Body of pancreas (tissue), 4 donors: ENCODE results near the gene SSH2. TPM values are rescaled to one million over a fixed set of nuclear protein-coding genes. Genes with fewer than 3 reads are reported as not detected.
"Not testable (repeated sequence)": the region's sequence is repeated elsewhere in the genome, so short reads cannot be mapped to it uniquely, and the experiment has no call there.

Source experiments
- ATAC-seq: fragments of 150-250 bp; one replicate; pipeline ENCODE4 v1.9.1; 2016
- DNase-seq, 4 donors: peaks; one replicate each; pipeline ENCODE4 v3.0.0-alpha.2; 2019
- H3K27ac ChIP-seq, 4 donors: fragments of 200-600 bp; sonication (generic); 1 replicate in 3 of 4; 2 replicates in 1 of 4; pipeline versions ENCODE4 v1.5.1 to v1.6.1; 2016 to 2019; ENCODE audit warnings: mild to moderate bottlenecking in 1 of 4, mixed read lengths in 1 of 4, moderate library complexity in 1 of 4
- H3K27me3 ChIP-seq, 2 donors: fragments of 200-600 bp; sonication (generic); one replicate each; pipeline ENCODE4 v1.6.0; 2016; ENCODE audit warnings: mild to moderate bottlenecking in 1 of 2
- H3K36me3 ChIP-seq, 2 donors: fragments of 200-600 bp; sonication (generic); replicated peaks in 1 of 2; 2 replicates each; pipeline ENCODE4 v1.5.1; 2016; ENCODE audit warnings: low read depth in 2 of 2; ENCODE audit not compliant: insufficient read depth in 1 of 2
- H3K4me1 ChIP-seq: fragments of 200-600 bp; sonication (generic); one replicate; pipeline ENCODE4 v1.6.0; 2016
- H3K4me3 ChIP-seq, 2 donors: fragments of 200-600 bp; sonication (generic); 1 replicate in 1 of 2; 2 replicates in 1 of 2; pipeline ENCODE4 v1.5.1; 2016 to 2019
- H3K9me3 ChIP-seq, 3 donors: fragments of 200-600 bp; sonication (generic); 1 replicate in 2 of 3; 2 replicates in 1 of 3; pipeline ENCODE4 v1.5.1; 2016
- POLR2A ChIP-seq, 3 donors: fragments of 450-650 bp; IDR thresholded peaks; one replicate each; pipeline ENCODE4 v1.6.1; 2016; ENCODE audit warnings: antibody characterized with exemption in 3 of 3, mild to moderate bottlenecking in 2 of 3
- WGBS, 2 donors: methylation state at CpG; one replicate each; pipeline ENCODE4 v1.1.5; 2017; 5-methylcytosine and 5-hydroxymethylcytosine counted together
- intact Hi-C: fragments of 100-400 bp; cut with DNase I; formaldehyde crosslinking; loops from one replicate; pipeline ENCODE4 v1.15.1; 2023
- total RNA-seq, 2 donors: library from RNA; depleted of rRNA; stranded (reverse); fragments of >200 nt; gene quantifications; one replicate each; pipeline ENCODE4 v1.1.0, GENCODE V29; 2016
- TF ChIP-seq, protein P1 (sequence below), 7 experiments: fragments of 450-650 bp in 4 of 7; fragments of 200-600 bp in 3 of 7; sonication (generic) in 3 of 7; IDR thresholded peaks; one replicate each; pipeline ENCODE4 v1.5.1; 2016 to 2019; ENCODE audit warnings: antibody characterized with exemption in 7 of 7

The SSH2 gene
- total RNA-seq, 2 donors from 2014 or later = 8.2 to 8.6 TPM

DNA sequence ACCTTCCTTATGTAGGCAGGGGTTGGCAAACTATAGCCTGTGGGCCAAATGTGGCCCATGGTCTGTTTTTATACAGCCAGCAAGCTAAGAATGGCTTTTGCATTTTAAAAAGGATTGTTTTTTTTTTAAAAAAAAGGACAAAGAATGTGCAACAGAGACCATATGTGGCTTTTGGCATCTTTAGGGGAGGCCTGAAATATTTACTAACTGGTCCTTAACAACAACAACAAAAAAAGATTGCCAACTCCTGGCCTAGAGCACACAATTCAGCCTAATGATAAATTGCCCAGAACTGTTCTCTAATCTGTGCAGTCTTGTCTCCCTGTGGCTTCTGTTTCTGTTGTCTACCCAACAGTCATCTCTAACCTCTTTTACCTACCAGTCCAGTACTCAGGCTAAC is 67.1 kb downstream of the SSH2 start:
- ATAC-seq (no peak), DNase-seq (no peak)
- no peak overlapping the region for H3K27ac ChIP-seq
- H3K9me3 ChIP-seq = no peaks in the 10 kb centered on the region
- H3K36me3 ChIP-seq = no peaks in the 10 kb centered on the region
- TF ChIP-seq, protein P1, sequence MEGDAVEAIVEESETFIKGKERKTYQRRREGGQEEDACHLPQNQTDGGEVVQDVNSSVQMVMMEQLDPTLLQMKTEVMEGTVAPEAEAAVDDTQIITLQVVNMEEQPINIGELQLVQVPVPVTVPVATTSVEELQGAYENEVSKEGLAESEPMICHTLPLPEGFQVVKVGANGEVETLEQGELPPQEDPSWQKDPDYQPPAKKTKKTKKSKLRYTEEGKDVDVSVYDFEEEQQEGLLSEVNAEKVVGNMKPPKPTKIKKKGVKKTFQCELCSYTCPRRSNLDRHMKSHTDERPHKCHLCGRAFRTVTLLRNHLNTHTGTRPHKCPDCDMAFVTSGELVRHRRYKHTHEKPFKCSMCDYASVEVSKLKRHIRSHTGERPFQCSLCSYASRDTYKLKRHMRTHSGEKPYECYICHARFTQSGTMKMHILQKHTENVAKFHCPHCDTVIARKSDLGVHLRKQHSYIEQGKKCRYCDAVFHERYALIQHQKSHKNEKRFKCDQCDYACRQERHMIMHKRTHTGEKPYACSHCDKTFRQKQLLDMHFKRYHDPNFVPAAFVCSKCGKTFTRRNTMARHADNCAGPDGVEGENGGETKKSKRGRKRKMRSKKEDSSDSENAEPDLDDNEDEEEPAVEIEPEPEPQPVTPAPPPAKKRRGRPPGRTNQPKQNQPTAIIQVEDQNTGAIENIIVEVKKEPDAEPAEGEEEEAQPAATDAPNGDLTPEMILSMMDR (IDR thresholded peaks at IDR 0.05) = no peak
- no peak for TF ChIP-seq POLR2A (IDR thresholded peaks at IDR 0.05)
- H3K4me3 ChIP-seq = no peak overlapping the region
- H3K4me1 ChIP-seq = no peaks in the 10 kb centered on the region
- intact Hi-C loops = no loop called here
- no peaks in the 10 kb centered on the region for H3K27me3 ChIP-seq

DNA sequence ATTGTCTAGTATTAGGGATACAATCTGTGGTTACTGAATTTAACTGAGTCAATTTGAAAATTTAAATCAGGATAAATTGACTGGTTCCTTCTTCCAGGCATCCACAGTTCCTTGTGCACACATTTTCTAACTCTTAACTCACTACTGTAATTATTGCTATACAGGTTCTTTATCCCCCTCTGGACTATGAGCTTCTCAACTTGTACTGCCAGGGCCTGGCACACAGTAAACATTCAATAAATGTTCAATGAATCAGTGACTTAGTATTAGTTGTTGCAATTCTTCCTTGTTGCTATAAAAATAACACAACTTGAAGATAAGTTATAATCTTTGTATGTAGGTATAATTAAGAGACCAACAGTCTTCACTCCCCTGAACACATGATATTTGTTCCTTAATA is 67.9 kb downstream of the SSH2 start:
- Histone ChIP-seq H3K27ac (no peak overlapping the region), H3K27me3 (no peaks in the 10 kb centered on the region), H3K4me1 (no peaks in the 10 kb centered on the region), H3K4me3 (no peak overlapping the region), H3K36me3 (no peaks in the 10 kb centered on the region), H3K9me3 (no peaks in the 10 kb centered on the region)
- intact Hi-C loops = no loop called here
- DNase-seq = no peak
- ATAC-seq = no peak
- TF ChIP-seq POLR2A (IDR thresholded peaks at IDR 0.05) = no peak
- TF ChIP-seq, protein P1 (IDR thresholded peaks at IDR 0.05) = no peak

DNA sequence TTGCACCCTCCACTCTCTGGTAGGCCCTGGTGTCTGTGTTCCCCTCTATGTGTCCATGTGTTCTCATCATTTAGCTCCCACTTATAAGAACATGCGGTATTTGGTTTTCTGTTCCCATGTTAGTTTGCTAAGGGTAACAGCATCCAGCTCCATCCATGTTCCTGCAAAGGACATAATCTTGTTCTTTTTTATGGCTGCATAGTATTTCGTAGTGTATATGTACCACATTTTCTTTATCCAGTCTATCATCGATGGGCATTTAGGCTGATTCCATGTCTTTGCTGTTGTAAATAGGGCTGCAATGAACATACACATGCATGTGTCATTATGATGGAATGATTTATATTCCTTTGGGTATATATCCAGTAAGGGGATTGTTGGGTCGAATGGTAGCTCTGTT is 70.6 kb downstream of the SSH2 start:
- H3K27me3 ChIP-seq, H3K36me3 ChIP-seq, ATAC-seq, H3K27ac ChIP-seq, H3K4me1 ChIP-seq, DNase-seq, H3K9me3 ChIP-seq, H3K4me3 ChIP-seq, intact Hi-C loops: not testable (repeated sequence)
- 78 to 86% methylated on average over 4 of the region's 4 CpGs for WGBS, 2 donors

DNA sequence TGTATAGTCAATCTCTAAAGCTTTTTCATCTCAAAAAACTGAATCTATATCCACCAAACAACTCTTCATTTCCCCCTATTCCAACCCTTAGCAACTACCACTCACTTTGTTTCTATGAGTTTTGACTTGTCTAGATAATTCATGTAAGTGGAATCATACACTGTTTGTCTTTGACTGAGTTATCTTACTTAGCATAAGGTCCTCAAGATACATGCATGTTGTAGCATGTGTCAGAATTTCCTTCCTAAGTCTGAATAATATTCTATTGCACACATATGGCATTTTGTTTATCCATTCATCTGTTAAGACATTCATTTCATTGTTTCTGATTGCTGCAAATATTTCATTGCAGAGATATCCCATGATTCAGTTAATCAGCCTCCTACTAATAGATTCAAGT is 72.2 kb downstream of the SSH2 start:
- H3K27ac ChIP-seq = no peak overlapping the region
- no peaks in the 10 kb centered on the region for H3K9me3 ChIP-seq
- intact Hi-C loops = no loop called here
- TF ChIP-seq POLR2A (IDR thresholded peaks at IDR 0.05) = no peak
- TF ChIP-seq, protein P1 (IDR thresholded peaks at IDR 0.05) = no peak
- no peaks in the 10 kb centered on the region for H3K27me3 ChIP-seq
- DNase-seq (no peak), ATAC-seq (no peak)
- no peaks in the 10 kb centered on the region for H3K4me1 ChIP-seq
- H3K4me3 ChIP-seq = no peak overlapping the region
- no peaks in the 10 kb centered on the region for H3K36me3 ChIP-seq

DNA sequence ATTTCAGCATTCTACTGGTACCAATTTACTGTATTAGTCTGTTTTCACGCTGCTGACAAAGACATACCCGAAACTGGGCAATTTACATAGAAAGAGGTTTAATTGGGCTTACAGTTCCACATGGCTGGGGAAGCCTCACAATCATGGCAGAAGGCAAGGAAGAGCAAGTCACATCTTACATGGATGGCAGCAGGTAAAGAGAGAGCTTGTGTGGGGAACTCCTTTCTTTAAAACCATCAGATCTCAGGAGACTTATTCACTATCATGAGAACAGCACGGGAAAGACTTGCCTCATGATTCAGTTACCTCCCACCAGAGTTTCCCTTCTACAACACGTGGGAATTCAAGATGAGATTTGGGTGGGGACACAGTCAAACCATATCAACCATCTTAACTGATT is 72.9 kb downstream of the SSH2 start:
- H3K9me3 ChIP-seq, H3K36me3 ChIP-seq, H3K27ac ChIP-seq, intact Hi-C loops, DNase-seq, H3K27me3 ChIP-seq, ATAC-seq, H3K4me1 ChIP-seq, H3K4me3 ChIP-seq: not testable (repeated sequence)
- 93 to 96% methylated on average over 4 of the region's 4 CpGs for WGBS, 2 donors

DNA sequence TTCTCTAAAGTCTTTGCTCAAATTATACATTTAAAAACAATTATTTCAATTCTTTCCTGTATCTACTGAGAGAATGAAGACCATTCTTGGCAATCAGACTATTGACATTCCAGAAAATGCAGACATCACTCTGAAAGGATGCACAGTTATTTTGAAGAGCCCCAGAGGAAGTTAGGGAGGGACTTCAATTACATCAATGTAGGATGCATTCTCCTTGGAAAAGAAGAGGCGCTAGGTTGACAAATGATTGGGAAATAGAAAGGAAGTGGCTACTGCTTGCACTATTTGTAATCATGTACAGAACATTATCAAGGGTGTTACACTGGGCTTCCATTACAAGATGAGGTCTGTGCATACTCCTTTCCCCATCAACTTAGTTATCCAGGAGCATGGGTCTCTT is 74.3 kb downstream of the SSH2 start:
- intact Hi-C loops = no loop called here
- Histone ChIP-seq H3K9me3 (no peaks in the 10 kb centered on the region), H3K27ac (no peak overlapping the region), H3K4me3 (no peak overlapping the region), H3K27me3 (no peaks in the 10 kb centered on the region), H3K4me1 (no peaks in the 10 kb centered on the region), H3K36me3 (no peaks in the 10 kb centered on the region)
- TF ChIP-seq POLR2A (IDR thresholded peaks at IDR 0.05) = no peak
- TF ChIP-seq, protein P1 (IDR thresholded peaks at IDR 0.05) = no peak
- WGBS, 2 donors = 73 to 85% methylated on average over 1 of the region's 1 CpG
- DNase-seq = no peak
- ATAC-seq = no peak
